AG09309 (cell line): Measurements from ENCODE around the gene NOX5.

ENCODE experiments used
- DNase-seq: peaks from one replicate; pipeline ENCODE4 v3.0.0-alpha.2; 2010; ENCODE audit warnings: low read depth
- H3K4me3 ChIP-seq: 2 replicates; pipeline ENCODE4 v1.5.1; 2011; ENCODE audit warnings: mild to moderate bottlenecking, low read depth, low read length, moderate library complexity; ENCODE audit not compliant: control insufficient read depth
- CTCF ChIP-seq: IDR thresholded peaks from 2 replicates; pipeline ENCODE4 v1.5.1; 2011; ENCODE audit warnings: mild to moderate bottlenecking, low read depth, low read length, inconsistent platforms; ENCODE audit not compliant: insufficient read depth, control insufficient read depth; ENCODE audit errors: missing control alignments

Gene NOX5

GRCh38 chr15:69039516-69040225 lies 25.2 kb downstream of the NOX5 start:
- no peak overlapping the region for H3K4me3 ChIP-seq
- TF ChIP-seq CTCF = no peak
- no peak for DNase-seq

DNA sequence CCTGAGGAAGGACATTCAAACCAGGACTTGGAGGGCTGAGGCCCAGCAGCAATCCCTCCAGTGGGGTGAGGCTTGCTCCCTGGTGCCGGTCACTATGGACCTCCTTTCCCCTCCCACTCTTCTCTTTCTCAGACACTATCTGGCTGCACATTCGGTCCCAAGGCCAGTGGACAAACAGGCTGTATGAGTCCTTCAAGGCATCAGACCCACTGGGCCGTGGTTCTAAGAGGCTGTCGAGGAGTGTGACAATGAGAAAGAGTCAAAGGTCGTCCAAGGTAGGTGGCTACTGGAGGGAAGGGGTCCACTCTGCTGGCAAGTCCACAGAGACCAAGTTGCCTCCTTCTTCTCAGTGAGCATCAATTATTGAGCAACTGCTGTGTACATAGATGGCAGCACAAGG lies 28.0 kb downstream of the NOX5 start:
- DNase-seq = no peak
- TF ChIP-seq CTCF = no peak
- H3K4me3 ChIP-seq = no peak overlapping the region

DNA sequence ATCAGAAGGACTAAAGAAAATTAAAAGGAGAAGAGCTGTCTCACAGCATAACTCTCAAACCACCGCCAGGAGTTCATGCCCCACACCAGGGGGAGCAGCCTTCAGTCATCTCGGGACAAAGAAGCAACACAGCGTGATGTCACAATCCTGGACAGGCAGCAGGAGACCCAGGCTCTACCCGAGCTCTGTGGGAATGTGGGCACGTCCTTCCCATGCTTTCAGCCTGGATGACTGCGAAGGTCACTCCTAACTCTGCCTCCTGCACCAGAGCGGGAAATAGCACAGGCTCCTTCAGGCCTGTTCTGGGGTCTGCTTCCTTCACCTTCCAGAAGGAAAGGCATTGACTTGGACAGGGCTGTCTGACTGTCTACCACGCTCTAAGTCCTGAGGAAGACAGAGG lies 31.3 kb downstream of the NOX5 start:
- DNase-seq = no peak
- no peak for TF ChIP-seq CTCF
- H3K4me3 ChIP-seq = no peak overlapping the region

- DNase-seq = no peak
- no peak overlapping the region for H3K4me3 ChIP-seq
- no peak for TF ChIP-seq CTCF
These were observed 32.3 kb downstream of the NOX5 start for GRCh38 chr15:69046781-69047180.

DNA sequence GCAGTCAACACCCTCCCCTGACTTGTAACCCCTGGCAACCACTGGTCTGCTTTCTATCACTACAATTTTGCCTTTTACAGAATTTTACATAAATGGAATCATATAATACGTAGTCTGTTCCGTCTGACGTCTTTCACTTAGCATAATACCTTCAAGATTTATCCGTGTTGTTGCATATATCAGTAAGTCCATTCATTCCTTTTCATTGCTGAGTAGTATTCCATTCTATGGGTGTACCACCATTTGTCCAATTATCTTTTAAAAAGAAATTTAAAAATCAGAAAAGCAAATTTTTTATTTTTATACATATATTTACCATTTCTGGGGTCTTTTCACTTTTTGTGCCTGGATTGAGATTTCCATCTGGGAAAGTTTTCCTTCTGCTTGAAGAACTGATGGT lies 35.5 kb downstream of the NOX5 start:
- H3K4me3 ChIP-seq = no peak overlapping the region
- DNase-seq = no peak
- TF ChIP-seq CTCF = no peak

DNA sequence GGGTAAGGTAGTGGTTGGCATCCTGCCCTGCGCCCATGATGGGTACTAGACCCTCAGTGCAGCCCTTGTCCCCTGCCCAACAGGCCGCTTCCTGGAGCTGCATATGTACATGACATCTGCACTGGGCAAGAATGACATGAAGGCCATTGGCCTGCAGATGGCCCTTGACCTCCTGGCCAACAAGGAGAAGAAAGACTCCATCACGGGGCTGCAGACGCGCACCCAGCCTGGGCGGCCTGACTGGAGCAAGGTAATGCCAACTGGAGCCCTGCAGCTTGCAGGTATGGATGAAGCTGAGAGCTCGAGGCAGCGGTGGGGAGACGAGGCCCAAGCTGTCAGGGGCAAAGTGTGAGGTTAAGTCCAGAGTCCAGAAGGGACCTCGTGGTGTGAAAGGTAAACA lies 40.8 kb downstream of the NOX5 start:
- no peak overlapping the region for H3K4me3 ChIP-seq
- no peak for TF ChIP-seq CTCF
- DNase-seq = no peak

DNA sequence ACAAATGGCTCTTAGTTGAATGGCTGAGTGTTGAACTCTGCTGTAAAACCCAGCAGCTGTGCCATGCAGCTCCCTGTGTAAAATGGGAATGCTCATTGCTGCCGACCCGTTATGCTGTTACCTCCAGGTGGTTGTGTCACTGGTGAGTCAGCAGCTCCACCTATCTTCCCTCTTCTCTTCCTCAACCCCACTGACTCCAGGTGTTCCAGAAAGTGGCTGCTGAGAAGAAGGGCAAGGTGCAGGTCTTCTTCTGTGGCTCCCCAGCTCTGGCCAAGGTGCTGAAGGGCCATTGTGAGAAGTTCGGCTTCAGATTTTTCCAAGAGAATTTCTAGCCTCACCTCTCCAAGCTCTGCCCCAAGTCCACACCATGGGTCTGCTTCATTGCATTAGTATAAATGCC lies 41.9 kb downstream of the NOX5 start:
- H3K4me3 ChIP-seq = no peak overlapping the region
- no peak for TF ChIP-seq CTCF
- DNase-seq = no peak
